Measurements from ENCODE around the gene RPS25. TPM values are rescaled to one million over a fixed set of nuclear protein-coding genes. Genes with fewer than 3 reads are reported as not detected.
"Not testable (repeated sequence)": the region's sequence is repeated elsewhere in the genome, so short reads cannot be mapped to it uniquely, and the experiment has no call there.

Gene RPS25
- total RNA-seq, result 904 TPM
- polyA plus RNA-seq, result 1,476 TPM

DNA sequence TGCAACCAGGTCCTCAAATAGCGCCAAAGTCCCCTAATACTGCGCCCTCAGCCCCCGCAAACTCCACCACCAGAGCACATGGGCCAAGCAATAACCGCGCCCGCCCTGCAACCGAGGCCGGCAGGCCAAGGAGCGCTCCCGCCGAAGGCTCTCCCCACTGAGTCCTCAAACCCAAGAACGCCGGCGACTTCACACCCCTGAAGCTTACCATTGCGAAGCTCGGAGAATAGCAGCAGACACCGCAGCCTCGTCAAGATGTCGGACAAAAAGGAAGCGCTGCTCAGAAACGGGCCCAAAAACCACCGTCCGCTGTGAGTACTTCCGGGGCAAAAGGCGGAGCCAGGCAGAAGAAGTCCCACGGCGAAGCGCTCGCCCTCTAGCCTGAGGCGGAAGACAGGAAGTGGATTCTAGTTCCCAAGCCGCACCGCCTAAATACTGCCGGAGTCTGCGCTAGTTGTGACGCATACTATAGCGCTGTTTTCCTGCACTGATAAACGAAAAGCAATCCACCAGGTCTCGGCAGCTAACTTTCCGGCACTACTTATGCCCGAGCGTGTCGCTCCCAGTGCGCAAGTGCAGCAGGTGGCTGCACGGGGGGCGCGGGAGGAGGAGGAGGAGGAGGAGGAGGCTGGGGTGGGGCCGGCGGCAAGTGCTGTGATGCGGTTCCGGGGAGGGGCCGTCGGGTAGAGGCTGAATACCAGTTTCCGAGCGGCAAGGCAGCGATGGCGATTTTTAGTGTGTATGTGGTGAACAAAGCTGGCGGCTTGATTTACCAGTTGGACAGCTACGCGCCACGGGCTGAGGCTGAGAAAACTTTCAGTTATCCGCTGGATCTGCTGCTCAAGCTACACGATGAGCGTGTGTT, at the start of gene RPS25, which contains the start of gene TRAPPC4:
RPS25 (minus strand) TSS at position 270 of the 865 bp plus-strand sequence; CDS start at position 211, 59 bp downstream.
TRAPPC4 (plus strand) TSS at position 693 of the 865 bp plus-strand sequence; CDS start at position 723, 30 bp downstream.
- peak; percentile 94 for DNase-seq (ENCODE audit: extremely low spot score)
- peak within 1 kb of the TSS; percentile 92 for H3K27ac ChIP-seq (ENCODE audit: low read depth)
- H3K36me3 ChIP-seq (ENCODE audit: insufficient read depth), result peaks cover 3% of the 10 kb centered on the region
- under 1% methylated on average over 63 of the region's 63 CpGs for WGBS
- H3K4me3 ChIP-seq (ENCODE audit: low read depth, low read length), result peak within 1 kb of the TSS; percentile 82
- H3K4me1 ChIP-seq (ENCODE audit: insufficient read depth), result no peaks in the 10 kb centered on the region

DNA sequence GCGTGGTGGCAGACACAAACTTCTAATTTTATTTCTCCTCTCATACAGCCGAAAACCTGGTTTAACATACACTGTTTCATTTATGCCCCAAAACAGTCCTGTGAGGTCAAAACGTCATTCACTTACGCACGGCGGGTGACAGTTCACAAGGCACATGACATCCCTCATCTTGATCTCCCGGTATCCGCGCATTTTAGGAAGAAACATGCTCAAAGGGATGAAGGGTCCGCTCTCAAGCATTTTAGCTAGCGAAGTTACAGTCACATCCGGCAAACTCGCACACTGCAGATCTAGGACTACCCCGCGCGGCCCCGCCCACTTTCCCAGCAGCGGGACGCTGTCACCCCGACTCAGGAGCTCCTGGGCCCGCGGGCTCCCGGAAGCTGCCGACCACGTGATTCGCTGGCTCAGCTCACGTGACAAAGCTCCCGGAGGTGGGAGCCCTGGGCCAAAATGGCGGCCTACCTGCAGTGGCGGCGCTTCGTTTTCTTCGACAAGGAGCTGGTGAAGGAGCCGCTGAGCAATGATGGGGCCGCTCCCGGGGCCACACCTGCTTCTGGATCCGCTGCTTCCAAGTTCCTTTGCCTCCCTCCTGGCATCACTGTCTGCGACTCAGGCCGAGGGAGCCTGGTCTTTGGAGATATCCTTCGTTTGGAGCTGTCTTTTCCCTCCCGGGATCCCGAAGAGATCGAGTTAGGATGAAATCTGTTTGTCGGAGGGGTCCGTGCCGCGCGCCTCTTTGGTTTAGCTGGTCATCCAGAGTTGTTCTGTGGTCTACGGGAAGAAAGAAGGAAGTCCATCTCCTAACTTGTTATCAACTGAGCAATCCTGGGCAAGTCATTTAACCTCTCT, 49.5 kb upstream of the RPS25 start, which contains the start of gene VPS11:
VPS11 (plus strand) TSS at position 448 of the 852 bp plus-strand sequence; CDS start at position 454, 6 bp downstream.
- peaks cover 3% of the 10 kb centered on the region for H3K36me3 ChIP-seq (ENCODE audit: insufficient read depth)
- H3K4me1 ChIP-seq (ENCODE audit: insufficient read depth), result no peaks in the 10 kb centered on the region
- peak within 1 kb of the TSS; percentile 71 for H3K4me3 ChIP-seq (ENCODE audit: low read depth, low read length)
- peak within 1 kb of the TSS; percentile 78 for H3K27ac ChIP-seq (ENCODE audit: low read depth)
- under 1% methylated on average over 49 of the region's 49 CpGs for WGBS
- peak; percentile 87 for DNase-seq (ENCODE audit: extremely low spot score)

DNA sequence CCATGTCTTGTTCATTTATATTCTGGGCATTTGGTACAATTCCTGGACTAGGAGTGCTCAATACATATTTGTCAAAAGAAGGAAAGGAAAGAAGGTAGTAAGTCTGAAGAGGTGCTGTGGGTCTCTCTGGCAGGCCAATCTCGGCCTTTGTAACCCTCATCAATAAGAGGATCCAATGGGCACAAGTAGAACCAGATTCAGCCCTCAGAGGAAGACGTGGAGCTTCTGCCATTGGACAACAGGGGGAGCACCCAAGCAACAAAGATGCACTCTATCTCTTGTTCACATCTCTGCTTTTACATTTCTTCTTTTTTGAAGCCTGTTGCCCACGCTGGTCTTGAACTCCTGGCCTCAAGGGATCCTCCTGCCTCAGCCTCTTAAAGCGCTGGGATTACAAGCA, 47.2 kb upstream of the RPS25 start:
- WGBS, result 58% methylated on average over 4 of the region's 4 CpGs
- Histone ChIP-seq H3K4me3 (ENCODE audit: low read depth, low read length) (no peak overlapping the region), H3K27ac (ENCODE audit: low read depth) (no peak overlapping the region), H3K4me1 (ENCODE audit: insufficient read depth) (no peaks in the 10 kb centered on the region), H3K36me3 (ENCODE audit: insufficient read depth) (no peaks in the 10 kb centered on the region)
- DNase-seq (ENCODE audit: extremely low spot score), result no peak

DNA sequence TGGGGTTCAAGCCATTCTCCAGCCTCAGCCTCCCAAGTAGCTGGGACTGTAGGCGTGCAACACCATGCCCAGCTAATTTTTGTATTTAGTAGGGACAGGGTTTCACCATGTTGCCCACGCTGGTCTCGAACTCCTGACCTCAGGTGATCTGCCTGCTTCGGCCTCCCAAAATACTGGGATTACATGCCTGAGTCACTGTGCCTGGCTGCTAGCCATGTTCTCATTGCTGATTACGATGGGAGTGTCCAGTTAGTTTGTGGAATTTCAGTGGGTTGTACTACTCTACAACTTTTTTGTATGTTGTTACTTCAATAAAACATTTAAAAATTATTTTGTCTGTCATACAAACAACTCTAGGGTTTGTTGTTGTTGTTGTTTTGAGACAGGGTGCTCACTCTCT, 44.6 kb upstream of the RPS25 start:
- H3K36me3 ChIP-seq (ENCODE audit: insufficient read depth), result no peaks in the 10 kb centered on the region
- H3K4me1 ChIP-seq (ENCODE audit: insufficient read depth), result no peaks in the 10 kb centered on the region
- 54% methylated on average over 5 of the region's 5 CpGs for WGBS
- DNase-seq (ENCODE audit: extremely low spot score), result no peak
- H3K4me3 ChIP-seq (ENCODE audit: low read depth, low read length), result no peak overlapping the region
- no peak overlapping the region for H3K27ac ChIP-seq (ENCODE audit: low read depth)

DNA sequence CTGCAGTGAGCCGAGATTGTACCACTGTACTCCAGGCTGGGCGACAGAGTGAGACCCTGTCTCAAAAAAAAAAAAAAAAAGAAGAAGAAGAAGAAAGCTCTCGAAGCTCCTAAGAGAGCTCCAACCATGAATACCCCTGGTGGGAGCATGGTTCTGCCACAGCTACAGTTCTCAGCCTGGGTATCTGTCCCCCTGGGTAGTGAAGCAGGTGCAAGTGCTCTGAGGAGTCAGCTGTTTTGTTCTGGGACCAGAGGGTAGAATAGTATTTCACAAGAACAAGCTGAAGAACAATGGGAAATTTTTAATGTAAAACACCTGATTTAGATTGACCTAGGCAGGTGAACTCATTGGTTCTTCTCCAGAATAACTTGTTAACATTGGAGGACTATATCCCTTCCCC, 43.1 kb upstream of the RPS25 start:
- Histone ChIP-seq H3K36me3 (ENCODE audit: insufficient read depth) (no peaks in the 10 kb centered on the region), H3K4me1 (ENCODE audit: insufficient read depth) (no peaks in the 10 kb centered on the region), H3K4me3 (ENCODE audit: low read depth, low read length) (no peak overlapping the region), H3K27ac (ENCODE audit: low read depth) (no peak overlapping the region)
- WGBS, result 97% methylated on average over 3 of the region's 3 CpGs
- DNase-seq (ENCODE audit: extremely low spot score), result no peak

DNA sequence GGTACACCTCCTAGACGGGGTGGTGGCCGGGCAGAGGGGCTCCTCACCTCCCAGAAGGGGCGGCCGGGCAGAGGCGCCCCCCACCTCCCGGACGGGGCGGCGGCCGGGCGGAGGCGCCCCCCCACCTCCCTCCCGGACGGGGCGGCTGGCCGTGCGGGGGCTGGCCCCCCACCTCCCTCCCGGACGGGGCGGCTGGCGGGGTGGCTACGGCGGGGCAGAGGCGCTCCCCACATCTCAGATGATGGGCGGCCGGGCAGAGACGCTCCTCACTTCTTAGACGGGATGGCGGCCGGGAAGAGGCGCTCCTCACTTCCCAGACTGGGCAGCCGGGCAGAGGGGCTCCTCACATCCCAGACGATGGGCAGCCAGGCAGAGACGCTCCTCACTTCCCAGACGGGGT, 41.0 kb upstream of the RPS25 start:
- H3K4me3 ChIP-seq (ENCODE audit: low read depth, low read length); H3K4me1 ChIP-seq (ENCODE audit: insufficient read depth); DNase-seq (ENCODE audit: extremely low spot score); H3K36me3 ChIP-seq (ENCODE audit: insufficient read depth); H3K27ac ChIP-seq (ENCODE audit: low read depth): not testable (repeated sequence)
- WGBS, result 87% methylated on average over 27 of the region's 35 CpGs

DNA sequence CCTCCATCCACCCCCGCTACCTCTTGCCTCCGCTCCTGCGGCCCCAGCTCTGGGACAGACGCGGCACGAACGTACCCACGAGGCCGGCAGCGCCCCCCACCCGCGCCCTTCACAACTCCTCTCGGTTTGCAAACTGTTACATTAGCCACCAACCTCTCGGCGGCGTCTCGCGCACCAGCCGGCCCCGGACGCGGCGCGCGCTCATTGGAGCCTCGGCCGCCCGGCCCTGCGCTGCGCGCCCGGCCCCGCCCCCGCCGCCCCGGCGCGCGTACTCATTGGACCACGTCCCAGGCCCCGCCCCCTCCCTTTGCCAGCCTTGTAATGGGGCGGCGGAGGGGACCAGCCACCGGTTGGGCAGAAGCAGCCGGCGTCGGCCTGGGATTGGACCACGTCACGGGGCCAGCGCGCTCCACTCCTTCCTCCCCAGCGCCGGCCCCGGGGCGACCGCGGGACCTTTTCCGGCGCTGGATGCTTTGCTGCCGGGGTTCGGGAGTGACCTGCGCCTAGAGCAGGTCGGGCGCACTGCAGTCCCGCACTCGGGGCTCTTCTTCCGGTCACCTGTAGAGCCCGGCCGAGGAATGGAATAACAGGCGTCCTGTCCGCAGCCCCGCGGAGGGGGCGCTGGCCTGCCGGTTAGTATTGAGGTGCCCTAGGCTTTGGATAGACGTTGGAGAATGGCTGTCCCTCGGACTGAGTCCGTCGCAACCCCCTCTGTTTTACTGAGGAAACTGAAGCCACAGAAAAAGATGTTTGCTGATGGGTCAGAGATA, 39.0 kb upstream of the RPS25 start, which contains the start of gene HYOU1:
HYOU1 (minus strand) TSS at position 206 of the 770 bp plus-strand sequence. CDS start 1,045 bp downstream, outside the sequence.
- under 1% methylated on average over 79 of the region's 79 CpGs for WGBS
- peak; percentile 91 for DNase-seq (ENCODE audit: extremely low spot score)
- Histone ChIP-seq H3K4me1 (ENCODE audit: insufficient read depth) (peaks cover 2% of the 10 kb centered on the region), H3K36me3 (ENCODE audit: insufficient read depth) (no peaks in the 10 kb centered on the region), H3K27ac (ENCODE audit: low read depth) (peak within 1 kb of the TSS; percentile 84), H3K4me3 (ENCODE audit: low read depth, low read length) (peak within 1 kb of the TSS; percentile 92)

DNA sequence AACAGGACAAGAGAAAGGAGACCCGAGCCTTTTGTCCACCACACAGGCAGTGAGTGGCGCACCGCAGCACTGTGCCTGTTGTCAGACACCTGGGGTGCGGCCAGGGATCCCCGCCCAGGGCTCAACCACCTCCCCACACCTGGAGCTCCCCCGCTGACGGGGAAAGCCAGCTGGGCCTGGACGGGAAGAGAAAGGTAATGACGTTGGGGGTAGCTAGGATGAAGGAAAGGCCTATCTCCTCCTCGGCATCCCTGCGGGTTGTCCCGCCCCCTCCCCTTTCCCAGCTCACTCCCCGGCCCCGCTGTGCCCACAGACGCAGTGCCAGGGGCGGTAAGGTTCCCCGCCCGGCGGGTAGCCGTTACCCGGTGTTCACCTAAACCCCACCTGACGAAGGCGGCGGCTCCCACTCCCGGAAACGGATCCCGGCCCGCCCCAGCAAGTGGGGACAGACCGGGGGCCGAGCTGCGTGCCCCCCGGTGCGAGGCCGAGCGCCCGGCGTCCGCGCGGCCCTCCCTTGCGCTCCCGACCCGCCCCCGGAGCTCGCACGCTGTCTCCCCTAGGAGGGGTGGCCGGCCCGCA, 38.4 kb upstream of the RPS25 start:
- H3K4me3 ChIP-seq (ENCODE audit: low read depth, low read length), result peak overlapping the region; percentile 92
- no peaks in the 10 kb centered on the region for H3K36me3 ChIP-seq (ENCODE audit: insufficient read depth)
- peaks cover 2% of the 10 kb centered on the region for H3K4me1 ChIP-seq (ENCODE audit: insufficient read depth)
- H3K27ac ChIP-seq (ENCODE audit: low read depth), result peak overlapping the region; percentile 80
- no peak for DNase-seq (ENCODE audit: extremely low spot score)
- WGBS, result under 1% methylated on average over 48 of the region's 48 CpGs

DNA sequence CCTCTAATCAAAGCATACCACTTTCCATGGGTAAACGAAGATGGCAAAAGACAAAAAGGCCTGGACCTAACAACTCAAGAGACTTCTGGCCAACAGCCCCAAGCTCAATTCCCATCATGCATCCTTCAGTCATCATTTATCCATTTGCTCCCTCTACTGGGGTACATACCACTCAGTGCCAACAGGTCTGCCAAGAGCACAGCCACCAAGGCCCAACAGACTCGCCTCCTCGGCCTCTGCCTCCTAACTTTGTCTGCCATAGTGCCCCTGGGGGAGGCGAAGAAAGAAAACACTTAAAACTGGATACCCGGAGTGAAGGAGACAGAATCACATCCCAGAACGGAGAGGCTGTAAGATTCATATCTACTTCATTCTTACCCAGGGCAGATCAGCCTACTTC, 37.8 kb upstream of the RPS25 start:
- no peak for DNase-seq (ENCODE audit: extremely low spot score)
- Histone ChIP-seq H3K36me3 (ENCODE audit: insufficient read depth) (no peaks in the 10 kb centered on the region), H3K4me1 (ENCODE audit: insufficient read depth) (peaks cover 2% of the 10 kb centered on the region), H3K27ac (ENCODE audit: low read depth) (no peak overlapping the region), H3K4me3 (ENCODE audit: low read depth, low read length) (peak overlapping the region; percentile 92)
- 45% methylated on average over 6 of the region's 6 CpGs for WGBS

DNA sequence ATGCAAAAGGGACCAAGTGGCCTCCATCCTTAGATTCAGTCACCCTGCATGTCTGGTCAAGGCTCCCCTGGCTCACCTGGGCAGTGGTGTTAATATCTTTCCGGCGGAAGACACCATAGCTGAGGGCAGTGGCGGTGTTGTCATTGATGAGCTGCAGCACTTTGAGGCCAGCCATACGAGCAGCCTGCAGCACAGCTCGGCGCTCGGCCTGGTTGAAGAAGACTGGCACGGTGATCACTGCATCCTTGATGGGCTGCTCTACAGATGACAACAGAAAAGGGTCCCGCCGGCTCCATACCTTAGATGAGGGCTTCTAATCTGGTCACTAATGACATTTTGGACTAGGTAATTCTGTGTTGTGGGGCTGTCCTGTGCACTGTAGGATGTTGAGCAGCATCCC, 36.3 kb upstream of the RPS25 start:
- Histone ChIP-seq H3K4me1 (ENCODE audit: insufficient read depth) (peaks cover 2% of the 10 kb centered on the region), H3K4me3 (ENCODE audit: low read depth, low read length) (no peak overlapping the region), H3K36me3 (ENCODE audit: insufficient read depth) (peaks cover 2% of the 10 kb centered on the region), H3K27ac (ENCODE audit: low read depth) (no peak overlapping the region)
- 96% methylated on average over 10 of the region's 10 CpGs for WGBS
- DNase-seq (ENCODE audit: extremely low spot score), result no peak

DNA sequence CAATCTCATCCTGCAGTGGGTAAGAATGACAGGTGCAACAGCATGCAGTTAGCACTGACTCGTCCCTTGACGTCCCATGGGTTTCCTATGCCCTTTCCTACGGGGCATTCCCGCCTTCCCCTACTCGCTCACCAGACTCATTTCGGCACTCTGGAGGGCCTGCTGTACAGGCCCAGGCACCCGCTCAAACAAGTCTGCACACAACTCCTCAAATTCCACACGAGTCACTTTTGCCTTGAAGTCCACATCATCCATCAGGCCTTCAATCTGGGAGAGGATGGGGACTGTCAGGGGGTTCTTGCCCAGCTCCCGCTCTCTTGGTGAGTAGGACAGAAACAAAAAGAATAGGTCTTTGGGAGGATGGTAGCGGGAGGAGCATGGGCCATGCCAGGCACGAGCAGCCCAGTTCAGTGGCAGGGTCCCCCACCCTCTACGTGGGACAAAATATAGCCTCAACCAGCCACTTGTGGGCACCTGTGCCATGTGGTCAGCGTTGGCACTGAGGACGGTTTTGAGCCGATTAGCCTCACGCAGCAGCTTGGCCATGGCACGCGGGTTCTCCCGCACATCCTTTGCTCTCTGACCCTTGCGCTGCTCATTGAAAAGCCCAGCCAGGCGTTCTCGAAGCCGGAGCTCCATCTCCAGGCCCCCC, 34.1 kb upstream of the RPS25 start:
- H3K36me3 ChIP-seq (ENCODE audit: insufficient read depth), result peaks cover 5% of the 10 kb centered on the region
- WGBS, result 94% methylated on average over 23 of the region's 23 CpGs
- H3K4me3 ChIP-seq (ENCODE audit: low read depth, low read length), result no peak overlapping the region
- peaks cover 2% of the 10 kb centered on the region for H3K4me1 ChIP-seq (ENCODE audit: insufficient read depth)
- no peak overlapping the region for H3K27ac ChIP-seq (ENCODE audit: low read depth)
- DNase-seq (ENCODE audit: extremely low spot score), result no peak

DNA sequence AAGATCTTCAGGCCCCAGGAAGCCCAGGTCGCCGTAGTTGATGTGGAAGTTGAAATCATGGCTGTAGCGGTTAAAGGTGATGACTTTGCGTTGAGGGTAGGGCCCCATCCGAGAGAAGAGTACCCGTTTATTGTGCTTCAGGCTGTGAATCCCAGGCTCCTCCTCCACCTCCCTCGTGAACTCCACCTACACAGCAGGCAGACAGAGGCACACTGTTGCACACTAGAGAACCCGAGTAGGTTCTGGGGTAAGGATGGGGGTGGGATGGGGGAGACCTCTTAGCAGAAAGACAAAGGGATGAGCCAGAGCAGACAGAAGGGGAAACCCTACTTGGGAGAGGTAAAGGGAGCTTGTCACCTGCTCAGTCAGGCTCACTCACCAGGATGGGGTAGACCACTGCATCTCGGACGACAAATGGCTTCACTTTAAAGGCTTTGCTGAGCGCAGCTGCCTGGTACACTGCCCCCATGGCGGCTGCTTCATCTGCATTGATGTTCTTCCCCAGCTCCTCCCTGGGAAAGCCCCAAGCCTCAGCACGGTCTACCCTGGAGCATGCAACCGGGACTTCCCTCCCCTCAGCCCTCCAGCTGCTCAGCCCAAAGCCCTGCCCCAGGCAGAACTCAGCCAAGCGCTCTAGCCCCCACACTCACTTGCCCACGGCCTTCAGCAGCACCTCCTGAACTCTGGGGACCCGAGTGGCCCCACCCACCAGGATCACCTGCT, 33.5 kb upstream of the RPS25 start:
- no peak overlapping the region for H3K4me3 ChIP-seq (ENCODE audit: low read depth, low read length)
- peaks cover 2% of the 10 kb centered on the region for H3K4me1 ChIP-seq (ENCODE audit: insufficient read depth)
- WGBS, result 84% methylated on average over 17 of the region's 17 CpGs
- H3K27ac ChIP-seq (ENCODE audit: low read depth), result no peak overlapping the region
- peaks cover 5% of the 10 kb centered on the region for H3K36me3 ChIP-seq (ENCODE audit: insufficient read depth)
- no peak for DNase-seq (ENCODE audit: extremely low spot score)
